GM19025 (cell line): ENCODE measurements around the gene GATA6.

ENCODE experiments used
- ATAC-seq: cut with Tn5 transposase; IDR thresholded peaks from one replicate; pipeline ENCODE4 v1.9.1; 2021; ENCODE audit warnings: mild to moderate bottlenecking, low read depth, moderate library complexity; ENCODE audit not compliant: unreplicated experiment

Gene GATA6

GRCh38 chr18:22169011-22169888 is at the start of gene GATA6:
Gene GATA6 (plus strand): TSS chr18:22169589. CDS start chr18:22171145, 1,556 bp downstream.
- ATAC-seq = no peak

- no peak for ATAC-seq
Measured at GRCh38 chr18:22124970-22125369, 44.4 kb upstream of the GATA6 start.

GRCh38 chr18:22128954-22129353 is 40.4 kb upstream of the GATA6 start:
- no peak for ATAC-seq

- no peak for ATAC-seq
Measured at GRCh38 chr18:22129778-22130177, 39.6 kb upstream of the GATA6 start.

GRCh38 chr18:22132258-22132657 is 37.1 kb upstream of the GATA6 start:
- no peak for ATAC-seq

GRCh38 chr18:22132763-22133162 is 36.6 kb upstream of the GATA6 start:
- ATAC-seq = no peak

GRCh38 chr18:22136395-22136794 is 33.0 kb upstream of the GATA6 start:
- ATAC-seq = no peak

GRCh38 chr18:22141211-22141610 is 28.2 kb upstream of the GATA6 start:
- ATAC-seq = no peak

- ATAC-seq = no peak
Measured at GRCh38 chr18:22143347-22144340, 25.7 kb upstream of the GATA6 start.

- ATAC-seq = no peak
Measured at GRCh38 chr18:22145160-22145559, 24.2 kb upstream of the GATA6 start.

GRCh38 chr18:22149710-22150109 is 19.7 kb upstream of the GATA6 start:
- no peak for ATAC-seq

GRCh38 chr18:22152093-22152492 is 17.3 kb upstream of the GATA6 start:
- ATAC-seq = no peak

- no peak for ATAC-seq
Measured at GRCh38 chr18:22153428-22153827, 16.0 kb upstream of the GATA6 start.

- no peak for ATAC-seq
Measured at GRCh38 chr18:22155584-22155983, 13.8 kb upstream of the GATA6 start.

GRCh38 chr18:22159014-22159413 is 10.4 kb upstream of the GATA6 start:
- no peak for ATAC-seq

- ATAC-seq = no peak
Measured at GRCh38 chr18:22161090-22161489, 8.3 kb upstream of the GATA6 start.

GRCh38 chr18:22163416-22164161 is 5.8 kb upstream of the GATA6 start:
- ATAC-seq = no peak

GRCh38 chr18:22164337-22165048 is 4.9 kb upstream of the GATA6 start:
- ATAC-seq = no peak

GRCh38 chr18:22165049-22165602 is 4.3 kb upstream of the GATA6 start:
- ATAC-seq = no peak
